Measurements from ENCODE around the gene LMF2. TPM values are rescaled to one million over a fixed set of nuclear protein-coding genes. Genes with fewer than 3 reads are reported as not detected.

Gene LMF2
- total and polyA plus RNA-seq, 2 of the 8 experiments (the other 6 are each of a cell fraction or from before 2014, with no cell fraction given), result 34.3 to 62.9 TPM

- TF ChIP-seq TCF12 (IDR thresholded peaks at IDR 0.05; ENCODE audit: low read depth, low read length) (no peak), CTBP2 (IDR thresholded peaks at IDR 0.05; ENCODE audit: borderline replicate concordance, insufficient read depth, insufficient read length, low read length) (no peak), EZH2 (IDR thresholded peaks at IDR 0.05; ENCODE audit: low read depth, low read length, severe bottlenecking) (no peak), SUZ12 (IDR thresholded peaks at IDR 0.05; ENCODE audit: low read length) (no peak), SIN3A (conservative IDR thresholded peaks at IDR 0.05 in 1 of 2, IDR thresholded peaks at IDR 0.05 in 1 of 2; ENCODE audit: low read depth in 1 of 2, low read length in 2 of 2) (peak in 1 of 2 experiments; percentile 73; a peak in 2 of 4 replicates), GABPA (IDR thresholded peaks at IDR 0.05; ENCODE audit: borderline replicate concordance, insufficient read depth, low read length) (no peak)
Measured at GRCh38 chr22:50525104-50525857, 17.8 kb upstream of the LMF2 start, which contains the start of gene SCO2 (continued).

Data from H1 (cell line).